OCI-LY7 (cell line): ENCODE data around the gene UGT2B10. TPM values are rescaled to one million over a fixed set of nuclear protein-coding genes. Genes with fewer than 3 reads are reported as not detected.

Experiments used
- BruUV-seq: library from RNA; stranded (reverse); fragments of 400-500 nt; replicated peaks from 2 replicates; lab custom pipeline; 2021; lab: Mats Ljungman, UMichigan
- CTCF ChIA-PET: fragments of 300-600 bp; sonication (Branson Sonifier 250); formaldehyde crosslinking; loops from one replicate; lab custom pipeline; 2022; ENCODE audit warnings: antibody characterized with exemption; ENCODE audit not compliant: unreplicated experiment; lab: Charles Lee
- POLR2A ChIA-PET: fragments of 300-600 bp; sonication (Branson Sonifier 250); formaldehyde crosslinking; loops from one replicate; lab custom pipeline; 2022; ENCODE audit warnings: antibody characterized with exemption; lab: Charles Lee
- DNase-seq: peaks from one replicate; pipeline ENCODE4 v3.0.0-alpha.2; 2015; ENCODE audit warnings: low spot score
- H2AFZ ChIP-seq: fragments of 200-600 bp; sonication (generic), shearing (Covaris generic); 2 replicates; pipeline ENCODE4 v1.6.1; 2014; ENCODE audit warnings: mild to moderate bottlenecking, antibody characterized with exemption, low read length, moderate library complexity
- H3K27ac ChIP-seq: fragments of 200-600 bp; sonication (generic); 2 replicates; pipeline ENCODE4 v1.5.1; 2014; ENCODE audit warnings: mixed run types, low read depth, mild to moderate bottlenecking, moderate library complexity, low read length, inconsistent platforms; ENCODE audit not compliant: poor library complexity, severe bottlenecking
- H3K36me3 ChIP-seq: fragments of 200-600 bp; sonication (generic); 2 replicates; pipeline ENCODE4 v1.6.1; 2014; ENCODE audit warnings: mild to moderate bottlenecking, antibody characterized with exemption, low read length, moderate library complexity, mixed read lengths; ENCODE audit not compliant: insufficient read depth
- H3K4me1 ChIP-seq: fragments of 200-600 bp; sonication (generic); 2 replicates; pipeline ENCODE4 v1.5.1; 2014; ENCODE audit warnings: mild to moderate bottlenecking, low read length; ENCODE audit not compliant: insufficient read depth, poor library complexity, severe bottlenecking
- H3K4me2 ChIP-seq: fragments of 200-600 bp; sonication (generic); 2 replicates; pipeline ENCODE4 v1.6.1; 2014; ENCODE audit warnings: mild to moderate bottlenecking, low read length
- H3K4me3 ChIP-seq: fragments of 200-600 bp; sonication (generic); 2 replicates; pipeline ENCODE4 v1.5.1; 2014; ENCODE audit warnings: mild to moderate bottlenecking, low read depth, low read length; ENCODE audit not compliant: poor library complexity, severe bottlenecking
- H3K79me2 ChIP-seq: fragments of 200-600 bp; sonication (generic); 2 replicates; pipeline ENCODE4 v1.6.1; 2016; ENCODE audit warnings: low read depth, mild to moderate bottlenecking, low read length, moderate library complexity, mixed read lengths; ENCODE audit not compliant: insufficient read depth
- H3K9me2 ChIP-seq: fragments of 200-600 bp; sonication (generic); 2 replicates; pipeline ENCODE4 v1.6.1; 2016; ENCODE audit warnings: mild to moderate bottlenecking, low read length, mixed read lengths; ENCODE audit not compliant: insufficient read depth
- H3K9me3 ChIP-seq: fragments of 200-600 bp; sonication (generic); 2 replicates; pipeline ENCODE4 v1.6.1; 2014; ENCODE audit warnings: mild to moderate bottlenecking, mixed run types, low read length, mixed read lengths
- H4K20me1 ChIP-seq: fragments of 200-600 bp; sonication (generic); 2 replicates; pipeline ENCODE4 v1.6.1; 2014; ENCODE audit warnings: mild to moderate bottlenecking, antibody characterized with exemption, low read length, moderate library complexity, mixed read lengths; ENCODE audit not compliant: insufficient read depth
- EZH2phosphoT487 ChIP-seq: fragments of 200-600 bp; sonication (generic); IDR thresholded peaks from 2 replicates; pipeline ENCODE4 v1.6.1; 2018; ENCODE audit warnings: low read depth, borderline replicate concordance, mild to moderate bottlenecking, mixed run types, antibody characterized with exemption, low read length, moderate library complexity, mixed read lengths
- intact Hi-C: fragments of 100-400 bp; cut with micrococcal nuclease; formaldehyde crosslinking; loops from one replicate; pipeline ENCODE4 v1.10.0; 2022; ENCODE audit not compliant: unreplicated experiment
- total RNA-seq, 2 experiments: library from RNA; depleted of rRNA in 1 of 2; stranded (reverse); fragments of >200 nt in 1 of 2; shearing (Covaris generic) in 1 of 2; gene quantifications; 2 replicates each; pipeline ENCODE4 v1.2.3, GENCODE V29; 2014 to 2022
- TF ChIP-seq, protein P1 (sequence below): fragments of 200-600 bp; sonication (generic); conservative IDR thresholded peaks from 2 replicates; pipeline ENCODE4 v1.5.1; 2014; ENCODE audit warnings: mild to moderate bottlenecking, antibody characterized with exemption, low read length, moderate library complexity, mixed read lengths

The UGT2B10 gene
- total RNA-seq, 2 experiments from 2014 or later = not detected

DNA sequence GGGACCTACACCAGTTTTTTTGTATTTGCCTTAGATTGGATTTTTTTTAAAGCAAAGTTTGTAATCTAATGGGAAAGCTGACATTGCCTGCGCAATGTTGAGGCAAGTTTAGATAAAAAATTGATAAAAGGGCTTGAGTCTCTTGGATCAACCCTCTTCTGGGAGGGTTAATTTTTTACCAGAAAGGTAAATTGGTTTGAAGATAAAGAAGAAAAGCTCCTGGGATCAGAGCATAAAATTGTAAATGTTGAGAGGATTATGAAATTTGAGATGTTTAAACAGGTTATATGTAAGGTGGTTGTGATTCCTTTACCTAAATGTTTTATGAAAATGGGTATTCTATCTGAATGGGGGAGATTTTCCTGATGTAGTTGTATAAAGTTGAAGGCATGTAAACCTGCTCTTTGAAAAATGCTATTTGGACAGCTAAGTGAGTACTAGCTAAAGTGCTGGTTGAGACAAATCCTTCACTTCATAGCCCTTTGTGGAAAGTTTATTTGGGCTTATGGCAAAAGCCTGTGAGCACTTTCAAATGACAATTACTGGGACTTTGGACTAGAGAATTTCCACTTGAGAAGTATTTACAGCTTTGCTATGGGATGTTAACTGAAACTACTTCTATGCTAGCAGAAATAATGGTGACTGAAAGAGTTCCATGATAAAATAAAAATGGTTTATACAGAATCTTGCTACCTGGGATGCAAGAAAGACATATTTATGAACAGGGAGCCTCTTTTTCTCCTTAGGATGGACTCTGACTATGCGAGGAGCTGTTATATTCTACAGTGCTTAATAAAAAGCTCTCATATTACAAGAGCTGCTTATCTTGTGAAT, 56.2 kb downstream of the UGT2B10 start:
- CTCF ChIA-PET = no interaction called here
- Histone ChIP-seq H4K20me1 (no peaks in the 10 kb centered on the region), H2AFZ (no peak overlapping the region), H3K27ac (no peak overlapping the region), H3K4me1 (no peaks in the 10 kb centered on the region), H3K36me3 (no peaks in the 10 kb centered on the region), H3K9me2 (no peaks in the 10 kb centered on the region), H3K4me3 (no peak overlapping the region), H3K79me2 (no peaks in the 10 kb centered on the region), H3K4me2 (no peak overlapping the region), H3K9me3 (no peaks in the 10 kb centered on the region)
- TF ChIP-seq, protein P1, sequence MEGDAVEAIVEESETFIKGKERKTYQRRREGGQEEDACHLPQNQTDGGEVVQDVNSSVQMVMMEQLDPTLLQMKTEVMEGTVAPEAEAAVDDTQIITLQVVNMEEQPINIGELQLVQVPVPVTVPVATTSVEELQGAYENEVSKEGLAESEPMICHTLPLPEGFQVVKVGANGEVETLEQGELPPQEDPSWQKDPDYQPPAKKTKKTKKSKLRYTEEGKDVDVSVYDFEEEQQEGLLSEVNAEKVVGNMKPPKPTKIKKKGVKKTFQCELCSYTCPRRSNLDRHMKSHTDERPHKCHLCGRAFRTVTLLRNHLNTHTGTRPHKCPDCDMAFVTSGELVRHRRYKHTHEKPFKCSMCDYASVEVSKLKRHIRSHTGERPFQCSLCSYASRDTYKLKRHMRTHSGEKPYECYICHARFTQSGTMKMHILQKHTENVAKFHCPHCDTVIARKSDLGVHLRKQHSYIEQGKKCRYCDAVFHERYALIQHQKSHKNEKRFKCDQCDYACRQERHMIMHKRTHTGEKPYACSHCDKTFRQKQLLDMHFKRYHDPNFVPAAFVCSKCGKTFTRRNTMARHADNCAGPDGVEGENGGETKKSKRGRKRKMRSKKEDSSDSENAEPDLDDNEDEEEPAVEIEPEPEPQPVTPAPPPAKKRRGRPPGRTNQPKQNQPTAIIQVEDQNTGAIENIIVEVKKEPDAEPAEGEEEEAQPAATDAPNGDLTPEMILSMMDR = no peak
- no peak for TF ChIP-seq EZH2phosphoT487
- no TSS peak for BruUV-seq
- intact Hi-C loops = no loop called here
- no peak for DNase-seq
- POLR2A ChIA-PET = interaction anchor here (0.7 kb wide), 2 partner anchors 13 to 21 kb away, joined by 3 read pairs; no protein-coding TSS in a partner anchor

DNA sequence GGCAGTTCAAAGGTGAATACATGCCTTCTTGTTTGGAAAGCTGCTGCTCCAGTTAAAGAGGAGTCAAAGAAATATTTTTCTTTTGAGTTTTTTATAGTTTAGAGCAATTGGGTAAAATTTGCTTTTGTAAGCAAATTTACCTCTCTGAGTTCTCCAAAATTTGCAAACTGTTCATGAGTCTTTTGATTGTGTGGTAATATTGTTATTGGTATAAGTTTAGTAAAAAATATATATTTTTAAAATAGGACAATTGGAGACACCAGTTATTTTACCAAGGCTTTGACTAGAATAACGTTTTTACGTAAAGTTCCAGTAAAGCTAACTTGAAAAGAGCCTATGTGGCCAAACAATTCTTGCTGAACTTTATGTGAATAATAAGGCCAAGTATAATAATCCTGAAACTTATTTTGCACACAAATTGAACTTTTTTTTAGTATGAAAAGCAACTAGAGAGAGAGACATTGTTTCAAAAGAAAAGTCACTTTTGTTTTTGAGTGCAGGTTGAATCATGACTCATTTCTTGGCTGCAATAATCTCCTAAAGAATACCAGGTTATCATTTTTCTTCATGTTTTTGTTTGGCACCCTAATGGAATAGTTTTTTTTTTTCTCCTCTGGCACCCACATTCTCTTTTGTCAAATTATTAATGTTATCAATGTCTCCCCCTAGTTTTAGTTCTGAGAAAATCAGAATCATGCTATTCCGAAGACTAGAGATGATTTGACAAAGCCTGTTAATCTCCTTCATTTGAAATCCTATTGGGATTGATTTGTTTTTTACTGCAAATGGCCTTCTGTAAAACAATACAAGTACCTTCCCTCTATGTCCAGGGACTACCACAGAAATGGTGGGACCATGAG, 57.1 kb downstream of the UGT2B10 start:
- CTCF ChIA-PET = no interaction called here

More for the DNA sequence above, 57.1 kb downstream of the UGT2B10 start:
- BruUV-seq = no TSS peak
- Histone ChIP-seq H3K36me3 (no peaks in the 10 kb centered on the region), H3K79me2 (no peaks in the 10 kb centered on the region), H4K20me1 (no peaks in the 10 kb centered on the region), H3K4me3 (no peak overlapping the region), H3K9me3 (no peaks in the 10 kb centered on the region), H2AFZ (no peak overlapping the region), H3K4me1 (no peaks in the 10 kb centered on the region), H3K27ac (no peak overlapping the region), H3K4me2 (no peak overlapping the region), H3K9me2 (no peaks in the 10 kb centered on the region)
- no peak for DNase-seq
- no peak for TF ChIP-seq EZH2phosphoT487
- TF ChIP-seq, protein P1 = no peak
- intact Hi-C loops = no loop called here
- POLR2A ChIA-PET = interaction anchor here (0.7 kb wide), 2 partner anchors 14 to 20 kb away, joined by 3 read pairs; no protein-coding TSS in a partner anchor
